NCI-H82 treated with DMSO at 0.1 percent for 48 hours (cell line): Measurements from ENCODE around the gene CPA4.

Experiments
- DNase-seq: peaks from one replicate; lab custom pipeline; 2025; ENCODE audit not compliant: unreplicated experiment; lab: John Stamatoyannopoulos, UW

CPA4 gene

DNA sequence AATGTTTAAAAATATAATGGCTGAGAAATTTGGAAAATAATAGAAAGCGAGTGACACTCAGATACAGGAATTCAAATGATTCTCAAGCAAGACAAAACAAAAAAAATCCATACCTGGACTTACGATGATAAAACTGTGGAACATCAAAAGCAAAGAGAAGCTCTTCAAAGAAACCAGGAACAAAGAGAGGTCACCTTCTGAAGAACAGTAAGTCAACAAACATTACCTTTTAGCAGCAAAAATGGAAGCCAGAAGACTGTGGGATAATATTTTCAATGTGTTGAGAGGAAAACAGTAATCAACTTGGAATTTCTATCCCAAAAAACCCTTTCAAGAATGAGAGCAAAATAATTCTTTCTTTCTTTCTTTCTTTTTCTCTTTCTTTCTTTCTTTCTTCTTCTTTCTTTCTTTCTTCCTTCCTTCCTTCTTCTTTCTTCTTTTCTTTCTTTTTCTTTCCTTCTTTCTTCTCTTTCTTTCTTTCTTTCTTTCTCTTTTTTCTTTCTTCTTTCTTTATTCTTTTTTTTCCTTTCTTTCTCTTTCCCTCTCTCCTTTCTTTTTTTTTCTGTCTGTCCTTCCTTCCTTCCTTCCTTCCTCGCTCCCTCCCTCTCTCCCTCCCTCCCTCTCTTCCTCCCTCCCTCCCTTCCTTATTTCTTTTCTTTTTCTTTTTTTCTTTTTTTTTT lies 49.9 kb downstream of the CPA4 start:
- no peak for DNase-seq

DNA sequence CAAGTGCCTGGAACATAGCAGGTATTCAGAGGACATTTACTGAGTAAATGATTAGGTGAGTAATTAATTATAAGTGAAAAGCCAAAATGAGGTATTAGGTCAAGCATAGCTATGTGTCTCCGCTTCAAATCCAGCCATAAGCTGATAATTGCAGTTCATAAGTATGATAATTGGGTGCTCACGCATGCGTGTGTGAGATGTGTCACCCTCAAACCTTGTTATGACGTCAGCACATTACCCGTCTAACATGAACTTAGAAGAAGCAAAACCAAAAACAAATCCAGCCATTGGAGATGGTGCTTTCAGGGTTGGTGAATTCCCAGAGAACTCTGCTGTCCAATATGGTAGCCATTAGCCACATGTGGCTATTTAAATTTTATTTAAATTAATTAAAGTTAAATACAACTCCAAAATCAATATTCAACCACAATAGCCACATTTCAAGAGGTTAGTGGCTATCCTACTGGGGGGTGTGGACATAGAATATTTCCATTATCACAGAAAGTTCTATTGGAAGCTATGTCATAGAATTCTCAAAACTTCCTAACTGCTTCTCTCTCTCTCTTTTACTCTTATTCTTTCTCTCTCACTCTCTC lies 51.4 kb downstream of the CPA4 start, which contains the start of gene CPA5:
TSS of gene CPA5 (plus strand) at position 546 of the 596 bp plus-strand sequence. CDS start 1,670 bp downstream, outside the sequence.
- no peak for DNase-seq

DNA sequence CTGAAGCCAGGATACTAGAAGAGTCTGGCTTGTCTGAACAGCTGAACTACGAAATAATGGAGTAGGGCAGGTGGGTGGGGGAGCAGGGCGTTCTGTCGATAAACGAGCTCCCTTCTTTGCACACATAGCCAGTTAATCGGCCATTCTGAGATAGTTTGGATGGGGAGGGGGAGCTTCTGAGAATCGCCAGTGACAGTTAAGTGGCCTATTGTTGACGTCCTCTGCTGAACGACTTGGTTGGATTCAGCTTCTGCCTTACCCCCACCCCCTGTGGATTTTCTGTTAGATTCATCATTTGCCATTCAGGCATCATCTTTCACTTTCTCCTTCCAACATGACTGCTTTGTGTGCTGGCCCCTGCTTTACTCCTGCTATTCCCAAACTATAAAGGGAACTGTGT lies 52.2 kb downstream of the CPA4 start:
- DNase-seq: no peak

DNA sequence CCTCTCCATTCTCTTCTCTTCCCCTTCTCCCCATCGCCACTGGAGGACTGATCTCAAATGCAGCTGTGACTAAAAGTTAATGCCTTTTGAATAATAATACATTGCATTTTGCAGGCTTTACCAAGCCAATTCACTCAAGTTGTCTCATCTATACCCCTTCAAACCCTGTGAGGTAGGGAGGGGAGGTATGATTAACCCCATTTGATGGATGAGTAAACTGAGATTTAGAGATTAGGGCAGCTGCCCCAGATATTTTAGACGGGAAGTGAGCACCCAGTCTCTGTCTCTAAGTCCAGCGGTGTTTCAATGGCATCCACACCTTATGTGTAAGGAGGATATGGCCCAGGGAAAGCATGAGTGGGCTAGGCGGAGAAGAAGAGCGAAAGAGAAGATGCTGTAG lies 52.8 kb downstream of the CPA4 start:
- no peak for DNase-seq

DNA sequence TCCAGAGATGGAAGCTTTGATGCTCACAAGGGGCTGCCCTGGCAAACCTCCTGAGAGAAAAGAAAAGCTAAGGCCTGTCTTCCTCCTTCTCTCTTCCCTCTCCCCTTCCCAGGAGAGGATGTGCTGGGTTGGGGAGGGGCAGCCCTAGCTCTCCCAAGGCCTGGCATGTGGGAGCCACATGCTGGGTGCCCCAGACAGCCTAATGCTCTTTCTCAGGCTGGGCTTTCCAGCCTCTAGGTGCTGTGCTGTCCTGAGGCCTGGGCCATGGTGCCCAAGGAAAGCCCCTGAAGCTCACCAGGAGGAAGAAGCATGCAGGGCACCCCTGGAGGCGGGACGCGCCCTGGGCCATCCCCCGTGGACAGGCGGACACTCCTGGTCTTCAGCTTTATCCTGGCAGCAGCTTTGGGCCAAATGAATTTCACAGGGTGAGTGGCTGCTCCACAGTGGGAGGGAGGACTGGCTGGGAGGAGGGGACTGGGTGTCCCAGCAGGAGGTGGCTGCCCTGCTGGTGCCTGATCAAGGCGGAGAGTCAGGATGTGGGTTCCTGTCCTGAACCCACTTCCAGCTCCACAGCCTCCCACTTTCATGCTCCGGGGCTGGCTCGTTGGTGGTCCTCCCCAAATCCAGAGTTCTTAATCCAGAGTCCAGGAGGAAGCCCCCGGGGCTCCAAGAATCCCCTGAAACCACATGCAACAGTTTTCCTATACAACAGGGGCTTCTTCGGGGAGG lies 53.4 kb downstream of the CPA4 start:
- DNase-seq: no peak

DNA sequence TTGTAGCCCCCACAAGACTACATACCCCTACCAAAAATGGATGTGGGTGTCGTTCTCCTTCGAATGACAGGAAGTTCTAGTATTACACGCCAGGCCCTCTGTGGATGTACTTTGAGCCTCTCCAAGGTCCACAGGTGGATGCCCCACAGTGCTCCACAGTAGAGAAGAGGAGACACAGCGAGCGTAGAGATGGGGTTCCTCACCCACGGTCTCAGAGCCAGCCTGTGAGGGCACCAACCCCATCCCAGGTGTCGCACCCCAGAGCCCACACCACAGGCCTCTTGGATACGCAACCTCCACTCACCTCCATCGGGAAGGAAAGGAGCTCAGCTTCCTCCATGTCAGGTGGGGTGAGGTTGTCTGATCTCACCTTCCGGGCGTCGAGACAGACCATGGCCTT lies 54.0 kb downstream of the CPA4 start:
- DNase-seq: no peak

DNA sequence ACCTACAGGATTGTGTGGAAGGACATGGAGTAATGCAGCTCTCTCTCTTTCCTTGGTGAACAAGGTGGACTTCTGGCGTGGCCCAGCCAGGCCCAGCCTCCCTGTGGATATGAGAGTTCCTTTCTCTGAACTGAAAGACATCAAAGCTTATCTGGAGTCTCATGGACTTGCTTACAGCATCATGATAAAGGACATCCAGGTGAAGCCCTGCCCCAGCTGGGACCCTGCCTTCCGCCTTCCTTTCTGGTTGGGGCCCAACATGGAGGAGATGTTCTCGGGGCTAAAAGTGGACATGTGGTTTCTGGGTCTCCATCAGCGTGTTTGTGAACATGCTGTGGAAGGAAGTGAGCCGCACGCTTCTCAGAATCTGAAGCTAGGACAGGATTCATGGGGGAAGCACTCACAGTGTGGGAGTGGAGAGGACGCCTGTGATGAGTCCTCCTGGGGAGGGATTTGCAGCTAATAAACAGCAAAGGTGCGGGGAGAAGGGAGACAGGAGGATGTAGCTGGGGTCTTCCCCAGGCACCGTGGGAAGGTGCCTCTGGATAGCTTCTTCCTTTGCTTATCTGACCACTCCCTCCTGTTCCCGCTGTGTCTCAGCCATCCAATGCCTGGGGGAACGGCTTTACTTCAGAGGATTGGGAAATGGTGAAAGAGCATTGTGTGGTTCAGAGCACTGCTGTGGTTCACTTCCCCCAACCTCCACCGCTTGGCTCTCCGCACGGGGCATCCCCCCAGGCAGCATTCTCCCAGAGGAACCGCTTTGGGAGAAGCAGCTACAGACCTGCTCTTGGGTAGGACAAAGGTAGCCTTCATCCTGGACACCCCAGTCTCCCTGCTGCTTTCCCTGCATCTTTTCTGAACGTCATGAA lies 57.2 kb downstream of the CPA4 start:
- no peak for DNase-seq

DNA sequence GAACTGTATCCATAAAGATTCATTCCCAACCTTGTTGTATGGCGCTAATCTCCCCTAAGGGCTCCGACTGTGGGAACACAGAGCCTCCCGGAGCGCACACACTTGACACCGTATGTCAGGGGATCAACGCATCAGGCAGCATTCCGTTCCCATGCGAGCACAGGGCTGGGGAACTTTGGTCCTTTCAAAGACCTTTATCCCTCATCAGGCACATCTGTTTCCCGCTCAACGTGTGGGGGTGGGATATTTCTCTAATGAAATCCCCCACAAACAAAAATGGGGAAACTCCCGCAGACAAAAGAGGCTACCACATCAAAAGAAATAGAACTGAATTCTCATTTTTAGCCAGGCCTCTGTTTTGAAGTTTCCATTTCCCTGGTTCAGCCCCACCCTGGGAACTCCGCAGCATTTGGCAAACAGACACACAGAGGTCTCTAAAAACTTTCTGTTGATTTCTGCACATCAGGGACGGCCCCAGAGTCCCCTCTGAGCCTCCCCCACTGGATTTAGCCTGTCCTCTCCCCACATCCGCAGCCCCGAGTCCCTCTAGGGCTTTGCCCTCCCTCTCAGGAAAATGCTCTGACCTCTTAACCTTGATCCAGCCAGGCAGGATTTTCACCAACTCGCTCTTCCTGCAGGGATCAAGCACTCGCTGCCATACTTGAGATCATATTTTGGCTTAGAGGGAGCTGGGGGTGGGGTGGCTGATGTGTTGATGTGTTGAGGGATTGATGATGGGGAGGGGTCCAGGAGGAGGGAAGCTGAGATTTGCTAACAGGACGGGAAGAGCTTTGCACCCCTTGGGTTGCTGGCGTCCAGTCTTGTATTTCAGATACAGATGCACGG lies 58.2 kb downstream of the CPA4 start:
- DNase-seq: peak; percentile 41

DNA sequence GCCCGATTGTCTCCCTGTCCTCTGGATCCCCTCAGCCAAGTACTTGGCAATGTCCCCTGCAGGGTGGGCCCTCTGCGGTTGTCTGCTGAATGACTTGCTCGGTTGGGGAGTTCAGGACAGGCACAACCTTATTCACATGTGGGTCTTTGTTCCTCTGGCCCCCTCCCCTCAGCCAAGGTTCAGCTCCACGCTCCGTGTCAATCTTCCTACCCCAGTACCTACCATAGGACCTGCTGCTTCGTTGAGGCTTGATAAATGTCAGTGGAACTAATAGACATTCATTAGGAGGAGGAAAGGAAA lies 58.8 kb downstream of the CPA4 start:
- no peak for DNase-seq

DNA sequence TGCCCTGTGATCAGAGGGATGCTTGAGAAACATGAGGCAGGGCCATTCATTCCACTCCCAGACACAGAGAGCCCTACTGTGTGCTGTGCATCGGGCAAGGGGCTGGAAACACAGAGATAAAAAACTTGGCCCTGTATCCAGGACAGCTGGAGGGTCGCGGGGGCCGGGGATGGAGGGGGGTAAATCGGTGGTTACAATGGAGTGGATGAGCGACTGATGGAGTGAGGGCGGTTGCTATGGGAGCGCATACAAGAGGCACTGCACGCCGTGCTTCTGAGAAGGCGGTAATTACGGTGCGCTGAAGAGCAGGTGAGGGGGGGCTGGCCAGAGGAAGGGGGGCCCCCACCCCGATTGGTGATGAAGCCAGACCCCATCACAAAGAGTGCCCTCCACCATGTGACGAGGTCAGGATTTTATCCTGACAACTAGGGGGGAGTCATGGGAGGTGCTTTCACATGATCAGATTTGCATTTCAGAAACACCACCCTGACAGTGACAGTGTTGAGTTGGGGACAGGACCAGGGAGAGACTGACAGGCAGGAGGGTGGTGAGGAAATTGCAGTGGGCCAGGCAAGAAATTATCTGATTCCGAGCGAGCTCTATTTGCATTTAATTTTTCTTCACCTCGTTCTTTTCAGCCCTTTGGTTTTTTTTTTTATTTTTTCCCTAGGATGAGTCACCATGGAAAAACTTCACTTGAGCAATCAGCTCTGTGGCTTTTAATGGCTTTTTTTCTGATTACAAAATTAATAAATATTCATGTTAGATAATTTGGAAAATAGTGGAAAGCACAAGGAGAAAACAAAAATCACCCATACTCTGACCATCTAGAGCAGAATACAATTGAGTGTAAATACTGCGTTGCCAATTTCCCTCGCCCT lies 59.5 kb downstream of the CPA4 start:
- no peak for DNase-seq

DNA sequence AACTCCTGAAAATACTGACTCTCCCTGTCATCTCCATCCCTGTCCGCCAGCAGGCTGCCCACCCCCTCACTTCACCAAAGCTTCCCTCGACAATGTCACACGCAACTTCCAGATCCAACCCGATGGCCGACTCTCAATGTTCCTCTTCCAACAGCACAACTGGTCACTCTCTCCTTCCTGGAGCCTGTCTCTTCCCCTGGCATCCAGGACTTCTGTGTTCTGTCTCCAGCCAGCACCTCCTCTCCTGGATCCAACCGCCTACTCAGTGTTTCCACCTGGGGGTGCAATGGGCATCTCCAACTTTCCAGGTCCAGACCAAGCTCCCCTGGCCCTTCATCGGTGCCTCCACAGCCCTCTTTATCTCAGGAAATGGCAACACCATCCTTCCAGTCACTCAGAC lies 60.2 kb downstream of the CPA4 start:
- no peak for DNase-seq

DNA sequence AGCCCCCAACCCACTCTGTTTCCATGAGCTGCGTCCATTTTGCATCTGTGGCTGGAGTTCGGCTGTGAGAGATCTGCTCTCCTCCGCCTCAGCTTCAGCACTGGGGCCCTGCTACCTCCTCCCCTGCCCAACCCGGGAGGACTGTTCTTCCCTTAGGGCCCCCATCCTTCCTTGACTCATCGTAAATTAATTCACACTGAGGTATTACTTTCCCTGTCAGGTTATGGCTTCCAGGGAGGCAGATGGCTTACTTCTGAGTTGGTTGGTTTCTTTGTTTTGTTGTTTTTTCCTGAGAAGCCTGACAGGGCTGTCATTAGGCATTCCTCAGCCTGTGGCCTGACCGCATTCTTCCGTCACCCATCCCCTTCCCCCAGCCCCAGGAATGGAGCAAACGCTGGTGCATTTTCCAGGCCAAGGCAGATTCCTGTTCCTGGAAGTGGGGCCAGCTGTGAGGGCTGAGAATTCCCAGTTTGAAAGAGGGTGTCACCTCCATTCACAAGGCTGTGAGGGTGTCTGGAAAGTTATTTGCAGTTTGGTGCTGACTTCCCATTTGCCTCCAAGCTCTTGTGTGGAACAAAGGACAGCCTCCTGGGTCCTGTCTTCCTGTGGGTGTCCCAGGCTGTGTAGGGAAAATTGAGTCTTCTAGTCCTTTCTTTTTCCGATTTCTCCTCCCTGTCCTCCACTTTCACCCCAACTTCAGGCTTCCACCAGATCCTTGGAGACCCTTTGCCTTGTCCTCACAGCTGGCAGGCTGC lies 63.3 kb downstream of the CPA4 start:
- no peak for DNase-seq

DNA sequence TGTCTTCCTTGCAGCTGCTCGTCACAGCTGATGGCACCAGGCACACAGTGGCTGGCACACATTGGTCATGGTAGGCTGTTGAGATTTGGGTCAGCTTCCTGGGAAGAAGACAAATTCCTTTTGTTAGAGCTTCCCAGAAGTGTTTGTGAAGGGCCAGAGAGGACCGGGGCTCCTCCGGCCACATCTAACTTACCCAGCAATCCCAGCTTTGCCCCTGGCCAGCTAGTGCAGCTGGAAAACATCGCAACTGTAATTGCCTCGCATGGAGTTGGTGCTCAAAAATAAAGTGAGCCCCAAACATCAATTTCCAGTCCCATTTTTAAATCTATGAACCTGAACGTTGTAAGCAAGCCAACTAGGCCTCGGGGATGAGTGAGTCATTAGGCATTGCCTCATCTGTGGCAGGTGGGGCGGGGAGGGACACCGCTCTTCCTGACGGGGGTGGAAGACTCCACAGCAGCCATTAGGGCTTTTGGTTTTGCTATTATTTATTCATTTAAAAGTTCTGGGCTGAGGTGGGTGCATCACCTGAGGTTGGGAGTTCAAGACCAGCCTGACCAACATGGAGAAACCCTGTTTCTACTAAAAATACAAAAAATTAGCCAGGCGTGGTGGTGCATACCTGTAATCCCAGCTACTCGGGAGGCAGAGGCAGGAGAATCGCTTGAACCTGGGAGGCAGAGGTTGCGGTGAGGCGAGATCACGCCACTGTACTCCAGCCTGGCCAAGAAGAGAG lies 64.1 kb downstream of the CPA4 start:
- DNase-seq: no peak

DNA sequence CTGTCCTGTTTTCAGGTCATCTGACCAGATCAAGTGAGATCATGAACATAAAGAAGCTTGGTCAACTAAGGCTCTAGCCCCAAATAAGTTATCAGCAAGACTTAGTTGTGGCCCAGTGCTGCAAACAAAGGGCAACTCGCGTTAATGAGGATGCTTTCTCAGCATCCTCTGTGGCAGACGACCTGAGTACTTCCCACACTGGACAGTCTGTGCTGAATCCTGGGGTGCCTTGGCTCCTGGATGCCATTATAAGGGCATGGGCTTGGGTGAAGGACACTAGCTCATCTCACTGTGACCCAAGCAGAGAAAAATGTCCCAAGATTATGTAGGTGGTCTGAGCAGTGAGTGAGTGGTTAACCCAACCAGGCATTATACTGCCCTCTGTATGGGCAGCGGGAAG lies 65.5 kb downstream of the CPA4 start:
- DNase-seq: no peak

DNA sequence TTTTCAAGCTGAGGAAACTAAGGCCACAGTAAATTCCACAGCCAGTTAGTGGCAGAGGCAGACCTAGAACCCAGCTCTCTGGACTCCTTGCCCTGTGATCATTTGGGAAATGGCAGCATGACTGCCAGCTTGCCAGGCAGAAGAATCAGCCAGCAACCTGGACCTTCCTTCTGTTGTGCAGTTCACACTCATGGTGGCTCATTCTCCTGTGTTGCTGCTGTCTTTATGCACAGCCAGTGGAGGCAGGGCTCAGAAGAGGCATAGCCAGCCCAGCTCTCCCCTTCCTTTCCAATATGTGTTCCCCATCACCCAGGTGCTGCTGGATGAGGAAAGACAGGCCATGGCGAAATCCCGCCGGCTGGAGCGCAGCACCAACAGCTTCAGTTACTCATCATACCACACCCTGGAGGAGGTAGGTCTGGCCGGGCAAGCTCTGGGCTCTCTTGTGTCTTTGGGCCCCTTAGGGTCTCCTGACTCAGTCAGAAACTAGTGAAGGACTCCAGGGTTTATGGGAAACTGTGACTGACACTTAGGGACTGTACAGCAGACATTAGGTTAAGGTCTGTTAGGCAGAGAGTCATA lies 66.4 kb downstream of the CPA4 start:
- DNase-seq: no peak

DNA sequence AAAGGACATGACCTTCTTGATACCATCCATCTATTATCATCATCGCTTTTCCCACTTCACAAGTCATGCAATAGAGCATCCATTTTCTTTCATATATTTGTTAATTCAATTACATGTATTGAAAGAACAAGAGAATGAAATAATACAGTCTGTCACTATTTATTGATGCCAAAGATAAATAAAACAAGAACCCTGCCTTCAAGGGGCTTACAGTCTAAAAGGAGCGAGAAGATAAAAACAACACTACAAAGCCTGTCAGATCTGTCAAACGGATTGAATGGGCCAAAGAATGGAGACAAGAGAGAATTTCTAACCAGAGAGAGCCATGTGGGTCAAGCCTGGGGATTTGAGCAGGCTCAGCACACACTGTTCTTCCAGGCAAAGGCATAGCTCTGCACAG lies 67.6 kb downstream of the CPA4 start:
- DNase-seq: no peak

DNA sequence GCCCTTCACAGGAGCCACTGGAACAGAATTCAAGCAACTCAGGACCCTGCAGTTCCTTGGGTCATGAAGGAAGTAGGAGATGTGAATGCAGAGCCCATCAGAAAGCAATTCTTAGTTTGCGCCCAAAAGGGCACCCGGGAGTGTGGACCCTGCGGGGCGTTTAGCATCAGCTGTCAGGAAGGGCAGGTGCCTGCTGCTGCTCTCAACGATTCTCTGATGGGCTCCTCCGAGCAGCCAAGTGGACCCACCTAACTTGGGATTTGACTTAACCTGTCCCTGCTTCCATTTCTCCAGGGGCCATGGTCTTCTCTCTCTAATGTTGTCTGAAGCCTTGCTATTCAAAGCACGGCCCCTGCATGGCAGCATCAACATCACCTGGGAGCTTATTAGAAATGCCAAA lies 68.7 kb downstream of the CPA4 start:
- no peak for DNase-seq

DNA sequence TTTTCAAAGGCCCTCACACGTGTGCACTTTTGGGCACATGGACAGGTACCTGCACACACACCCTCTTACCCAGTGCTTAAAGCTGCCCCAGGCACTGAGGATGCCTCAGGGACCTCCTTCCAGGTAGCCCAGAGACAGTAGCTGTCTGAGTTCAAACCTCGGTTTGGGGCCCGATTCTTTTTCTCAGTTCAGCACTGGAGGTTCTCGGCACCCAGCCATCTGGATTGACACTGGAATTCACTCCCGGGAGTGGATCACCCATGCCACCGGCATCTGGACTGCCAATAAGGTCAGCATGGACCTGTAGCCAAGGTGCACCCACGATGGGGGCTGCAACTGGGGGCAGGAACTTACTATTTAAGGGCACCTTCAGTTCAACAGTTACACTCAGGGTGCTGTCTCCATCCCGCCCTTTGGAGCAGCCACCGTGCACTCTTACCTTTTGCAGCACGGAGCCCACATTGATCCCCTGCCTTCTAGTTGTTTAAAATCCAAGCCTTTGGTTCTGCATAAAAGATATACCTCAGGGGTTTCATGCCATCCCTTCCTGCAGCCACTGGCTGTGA lies 69.4 kb downstream of the CPA4 start:
- no peak for DNase-seq
